Lower lobe of right lung (tissue), 2 donors: ENCODE measurements around the gene SPTB. TPM values are rescaled to one million over a fixed set of nuclear protein-coding genes. Genes with fewer than 3 reads are reported as not detected.

Experiments
- ATAC-seq, 2 donors: fragments of 200-7000 bp; cut with Tn5 transposase; one replicate each; pipeline ENCODE4 v1.9.1; 2020 to 2022; ENCODE audit warnings: mild to moderate bottlenecking in 2 of 2, moderate library complexity in 2 of 2
- DNase-seq: peaks from one replicate; pipeline ENCODE4 v3.0.0-alpha.2; 2020
- H3K27ac ChIP-seq: fragments of 200-600 bp; one replicate; pipeline ENCODE4 v1.8.0; 2022
- H3K27me3 ChIP-seq: fragments of 200-600 bp; one replicate; pipeline ENCODE4 v1.8.0; 2022; ENCODE audit warnings: low read depth
- H3K36me3 ChIP-seq: fragments of 200-600 bp; one replicate; pipeline ENCODE4 v1.8.0; 2022; ENCODE audit warnings: mild to moderate bottlenecking
- H3K4me1 ChIP-seq: fragments of 200-600 bp; one replicate; pipeline ENCODE4 v1.8.0; 2022
- H3K4me3 ChIP-seq: fragments of 200-600 bp; one replicate; pipeline ENCODE4 v1.8.0; 2022; ENCODE audit warnings: mild to moderate bottlenecking
- H3K9me3 ChIP-seq: fragments of 200-600 bp; one replicate; pipeline ENCODE4 v1.8.0; 2022
- intact Hi-C: fragments of 100-400 bp; cut with DNase I; formaldehyde crosslinking; loops from one replicate; pipeline ENCODE4 v1.11.0; 2022
- total RNA-seq: library from RNA; stranded (reverse); fragmentation: NEBNext Ultra II Directional; extraction: Animal tissue kit (Norgen Biotek cat#: 25700); gene quantifications from one replicate; pipeline ENCODE4 v1.2.1, GENCODE V29; 2021
- TF ChIP-seq, protein P1 (sequence below): fragments of 200-600 bp; IDR thresholded peaks from one replicate; pipeline ENCODE4 v1.8.0; 2022; ENCODE audit warnings: antibody characterized with exemption, mild to moderate bottlenecking
- donor health status: DM: no; HTN: yes; CAD: no; lungs with severe emphysema.

Gene SPTB
- total RNA-seq, 1 donor from 2014 or later: 2.5 TPM

DNA sequence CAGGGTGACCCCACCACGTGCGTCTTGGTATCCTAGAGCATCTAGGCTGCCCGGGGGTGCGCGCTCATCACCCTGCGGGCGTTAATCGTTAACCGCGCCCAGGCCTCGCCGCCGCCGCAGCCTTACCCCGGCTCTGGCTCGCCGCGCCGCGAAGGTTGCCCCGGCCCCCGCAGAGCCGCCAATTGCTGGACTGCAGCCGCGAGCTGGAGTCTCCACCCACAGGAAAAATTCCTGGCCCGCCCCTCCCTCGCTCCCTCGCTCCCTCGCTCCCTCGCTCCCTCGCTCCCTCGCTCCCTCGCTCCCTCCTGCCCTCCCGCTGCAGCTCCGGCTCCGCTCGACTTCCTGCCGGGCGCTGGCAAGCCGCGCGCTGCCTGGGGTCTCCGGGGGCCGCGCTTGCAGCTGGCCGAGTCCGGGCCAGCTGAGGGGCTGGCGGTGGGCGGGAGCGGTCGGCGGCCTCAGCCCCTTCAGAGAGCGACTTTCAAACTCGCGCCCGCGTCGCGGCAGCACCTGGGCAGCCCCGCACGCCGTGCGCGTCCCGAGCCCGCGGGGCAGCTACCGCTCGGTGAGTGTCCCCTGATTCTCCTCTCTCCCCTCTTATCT lies 175.5 kb downstream of the SPTB start, which contains the start of gene PLEKHG3:
PLEKHG3 (plus strand) TSS at position 282 of the 600 bp plus-strand sequence. CDS start 23,208 bp downstream, outside the sequence.
- ATAC-seq: peak; percentile 75 to 81
- TF ChIP-seq, protein P1, sequence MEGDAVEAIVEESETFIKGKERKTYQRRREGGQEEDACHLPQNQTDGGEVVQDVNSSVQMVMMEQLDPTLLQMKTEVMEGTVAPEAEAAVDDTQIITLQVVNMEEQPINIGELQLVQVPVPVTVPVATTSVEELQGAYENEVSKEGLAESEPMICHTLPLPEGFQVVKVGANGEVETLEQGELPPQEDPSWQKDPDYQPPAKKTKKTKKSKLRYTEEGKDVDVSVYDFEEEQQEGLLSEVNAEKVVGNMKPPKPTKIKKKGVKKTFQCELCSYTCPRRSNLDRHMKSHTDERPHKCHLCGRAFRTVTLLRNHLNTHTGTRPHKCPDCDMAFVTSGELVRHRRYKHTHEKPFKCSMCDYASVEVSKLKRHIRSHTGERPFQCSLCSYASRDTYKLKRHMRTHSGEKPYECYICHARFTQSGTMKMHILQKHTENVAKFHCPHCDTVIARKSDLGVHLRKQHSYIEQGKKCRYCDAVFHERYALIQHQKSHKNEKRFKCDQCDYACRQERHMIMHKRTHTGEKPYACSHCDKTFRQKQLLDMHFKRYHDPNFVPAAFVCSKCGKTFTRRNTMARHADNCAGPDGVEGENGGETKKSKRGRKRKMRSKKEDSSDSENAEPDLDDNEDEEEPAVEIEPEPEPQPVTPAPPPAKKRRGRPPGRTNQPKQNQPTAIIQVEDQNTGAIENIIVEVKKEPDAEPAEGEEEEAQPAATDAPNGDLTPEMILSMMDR: no peak
- peak; percentile 84 for DNase-seq
- Histone ChIP-seq H3K9me3 (no peaks in the 10 kb centered on the region), H3K27ac (peak within 1 kb of the TSS; percentile 90), H3K4me1 (peaks cover 64% of the 10 kb centered on the region), H3K27me3 (peaks cover 24% of the 10 kb centered on the region), H3K36me3 (no peaks in the 10 kb centered on the region), H3K4me3 (peak within 1 kb of the TSS; percentile 85)
- intact Hi-C loops: no loop called here

GRCh38 chr14:64703395-64704142 lies 176.1 kb downstream of the SPTB start:
- intact Hi-C loops: no loop called here
- ATAC-seq (peak in 1 of 2 donors; percentile 0), DNase-seq (no peak)
- no peaks in the 10 kb centered on the region for H3K9me3 ChIP-seq
- peaks cover 64% of the 10 kb centered on the region for H3K4me1 ChIP-seq
- peaks cover 24% of the 10 kb centered on the region for H3K27me3 ChIP-seq
- TF ChIP-seq, protein P1: no peak
- no peaks in the 10 kb centered on the region for H3K36me3 ChIP-seq
- H3K4me3 ChIP-seq: peak overlapping the region; percentile 85
- peak overlapping the region; percentile 90 for H3K27ac ChIP-seq

DNA sequence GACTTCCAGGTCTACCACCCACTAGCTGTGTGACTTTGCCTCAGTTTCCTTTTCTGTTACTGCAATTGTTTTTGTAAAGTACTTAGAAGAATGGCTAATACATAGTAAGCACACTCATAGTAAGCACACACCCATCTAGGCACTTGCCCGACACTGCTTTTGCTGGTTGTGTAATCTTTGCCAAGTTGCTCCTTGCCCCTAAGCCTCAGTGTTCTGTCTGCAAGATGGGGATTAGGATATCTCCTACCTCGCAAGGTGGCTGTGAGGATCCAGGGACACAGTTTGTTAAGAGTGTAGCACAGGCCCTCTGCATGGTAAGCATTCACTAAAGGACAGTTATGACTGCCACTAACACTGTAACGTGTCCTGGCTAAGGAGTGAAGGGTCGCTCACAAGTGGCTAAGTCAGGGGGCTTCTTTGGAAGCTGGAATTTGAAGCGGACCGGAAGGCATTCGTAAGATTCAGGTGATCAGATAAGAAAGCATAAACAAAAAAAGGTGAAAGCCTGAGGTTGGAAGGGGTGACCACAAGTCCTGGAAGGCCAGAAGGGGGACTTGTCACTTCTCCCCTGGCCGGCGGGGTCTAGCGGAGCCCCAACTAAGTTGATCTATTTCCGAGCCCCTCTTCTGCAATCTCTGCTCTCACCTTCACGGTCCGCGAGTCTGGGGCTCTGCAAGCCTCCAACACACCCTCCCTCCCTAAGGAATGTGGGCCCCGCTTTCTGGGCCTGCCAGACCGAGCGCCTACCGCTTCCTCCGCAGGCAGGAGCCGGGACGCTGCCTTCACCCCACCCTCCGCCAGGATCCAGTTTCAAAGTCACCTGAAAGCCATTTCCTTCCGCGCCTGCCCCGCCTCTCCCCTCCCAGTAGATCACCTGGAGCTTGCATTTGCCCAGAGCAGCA lies 177.0 kb downstream of the SPTB start:
- Histone ChIP-seq H3K27me3 (peaks cover 24% of the 10 kb centered on the region), H3K27ac (peak overlapping the region; percentile 90), H3K4me1 (peaks cover 64% of the 10 kb centered on the region), H3K9me3 (no peaks in the 10 kb centered on the region), H3K36me3 (no peaks in the 10 kb centered on the region), H3K4me3 (peak overlapping the region; percentile 85)
- ATAC-seq (peak; percentile 51 to 66), DNase-seq (peak; percentile 80)
- intact Hi-C loops: no loop called here
- TF ChIP-seq, protein P1: no peak

- no peak overlapping the region for H3K4me3 ChIP-seq
- intact Hi-C loops: no loop called here
- peaks cover 24% of the 10 kb centered on the region for H3K27me3 ChIP-seq
- no peak overlapping the region for H3K27ac ChIP-seq
- H3K36me3 ChIP-seq: no peaks in the 10 kb centered on the region
- ATAC-seq: no peak
- peaks cover 57% of the 10 kb centered on the region for H3K4me1 ChIP-seq
- no peaks in the 10 kb centered on the region for H3K9me3 ChIP-seq
- TF ChIP-seq, protein P1: no peak
- DNase-seq: no peak
Observed at GRCh38 chr14:64701660-64702059, 178.0 kb downstream of the SPTB start.

DNA sequence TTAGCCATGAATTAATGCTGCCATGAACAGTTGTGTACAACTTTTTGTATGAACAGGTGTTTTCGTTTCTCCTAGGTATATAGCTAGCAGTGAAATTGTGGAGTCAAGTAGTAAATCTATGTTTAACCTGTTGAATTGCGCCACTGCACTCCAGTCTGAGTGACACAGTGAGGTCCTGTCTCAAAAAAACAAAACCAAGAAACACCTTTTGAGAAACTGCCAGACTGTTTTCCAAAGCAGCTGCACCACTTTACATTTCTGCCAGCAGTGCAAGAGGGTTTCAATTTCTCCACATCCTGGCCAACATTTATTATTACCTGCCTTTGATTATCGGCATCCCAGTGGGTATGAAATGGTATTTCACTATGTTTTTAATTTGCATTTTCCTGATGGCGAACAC lies 178.8 kb downstream of the SPTB start:
- no peaks in the 10 kb centered on the region for H3K9me3 ChIP-seq
- ATAC-seq (no peak), DNase-seq (no peak)
- H3K4me3 ChIP-seq: no peak overlapping the region
- H3K27ac ChIP-seq: no peak overlapping the region
- peaks cover 50% of the 10 kb centered on the region for H3K4me1 ChIP-seq
- H3K36me3 ChIP-seq: no peaks in the 10 kb centered on the region
- intact Hi-C loops: no loop called here
- H3K27me3 ChIP-seq: peaks cover 24% of the 10 kb centered on the region
- TF ChIP-seq, protein P1: no peak
